Stimulated activated naive CD4-positive, alpha-beta T cell treated with Interleukin-2 at 50 U/mL for 16 hours (primary cell): ENCODE measurements around the gene CCDC9B.

Experiments used
- DNase-seq: peaks from one replicate; lab custom pipeline; 2025; lab: John Stamatoyannopoulos, UW

Gene CCDC9B

GRCh38 chr15:40290545-40290917 is 50.2 kb downstream of the CCDC9B start:
- DNase-seq, result no peak

GRCh38 chr15:40289140-40289775 is 51.5 kb downstream of the CCDC9B start:
- DNase-seq, result no peak

DNA sequence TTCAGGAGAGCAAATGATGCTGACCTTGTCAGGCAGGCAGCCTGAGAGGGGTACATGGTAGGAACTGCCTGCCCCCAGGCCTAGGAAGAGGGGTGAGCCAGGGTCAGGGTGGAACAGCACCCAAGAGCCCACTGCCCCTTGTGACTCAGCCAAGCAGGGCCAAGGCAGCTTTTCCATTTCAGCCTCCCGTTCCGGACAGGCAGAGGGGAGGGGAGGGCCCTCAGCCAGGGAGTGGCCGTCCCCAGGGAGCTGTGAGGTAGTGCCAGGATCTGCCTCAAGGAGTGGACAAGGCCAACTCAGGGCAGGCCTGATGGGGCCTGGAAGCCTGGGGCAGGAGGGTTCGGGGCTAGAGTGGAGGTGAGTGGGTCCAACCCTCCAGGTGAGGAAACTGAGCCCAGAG is 52.8 kb downstream of the CCDC9B start:
- no peak for DNase-seq

DNA sequence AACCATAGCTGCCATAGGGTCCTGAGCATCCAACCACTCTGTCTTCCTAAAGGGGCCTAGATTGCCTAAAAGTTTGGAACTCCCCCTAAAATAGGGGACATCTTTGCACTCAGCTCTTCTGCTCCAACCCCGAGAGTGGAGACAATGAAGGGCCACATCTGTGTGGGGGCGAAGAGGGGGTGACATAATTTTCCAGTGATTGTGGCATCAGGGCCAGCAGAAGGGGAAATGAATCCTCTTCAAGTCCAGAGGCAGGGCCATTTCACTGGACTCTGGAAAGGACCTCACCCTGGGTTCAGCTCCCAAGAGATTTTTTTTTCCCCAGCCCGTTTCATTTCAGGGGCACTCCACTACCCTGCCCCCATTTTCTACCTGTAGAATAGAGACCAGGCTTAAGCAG is 53.2 kb downstream of the CCDC9B start:
- no peak for DNase-seq

DNA sequence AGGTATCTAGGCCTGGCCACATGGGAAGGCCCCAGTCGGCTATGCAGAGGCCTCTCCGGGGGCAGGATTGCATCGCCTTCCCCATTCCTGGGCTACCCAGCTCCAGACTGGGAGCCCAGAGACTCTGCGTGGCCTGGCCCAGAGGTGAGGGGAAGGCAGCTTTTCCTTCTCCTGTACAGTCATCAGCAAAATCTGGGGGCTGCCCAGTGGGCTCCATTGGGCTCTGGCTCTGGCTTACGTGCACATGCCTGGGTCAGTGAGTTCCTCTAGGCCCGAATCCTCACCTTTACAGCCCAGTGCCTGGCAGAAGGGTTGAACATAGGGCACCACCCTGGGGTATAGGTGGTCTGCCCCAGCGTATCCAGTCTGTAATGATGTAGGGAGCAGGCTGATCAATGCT is 53.9 kb downstream of the CCDC9B start:
- DNase-seq, result no peak

- no peak for DNase-seq
These were observed 54.6 kb downstream of the CCDC9B start for GRCh38 chr15:40286061-40286532.

DNA sequence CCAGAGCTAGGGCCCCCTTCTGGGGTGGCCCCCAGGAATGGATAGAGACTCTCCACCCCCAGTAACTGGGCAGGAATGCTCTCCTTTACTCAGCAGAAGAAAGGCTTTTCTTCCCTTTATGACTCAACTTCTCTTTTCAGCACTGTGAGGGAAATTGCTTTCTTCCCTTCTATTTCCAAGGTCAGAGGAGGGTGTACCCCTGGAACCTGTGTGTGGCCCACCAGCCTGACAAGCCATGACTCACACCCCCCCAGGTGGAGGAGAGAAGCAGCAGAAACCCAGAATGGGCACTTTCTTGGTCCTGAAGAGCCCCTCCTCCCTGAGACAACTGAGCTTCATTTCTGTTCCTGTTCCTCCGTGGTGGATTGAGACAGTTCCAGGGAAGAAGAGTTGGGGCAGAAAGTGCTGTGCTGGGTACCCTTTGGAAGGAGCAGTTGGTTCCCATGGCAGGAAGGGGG is 55.2 kb downstream of the CCDC9B start:
- DNase-seq, result no peak

DNA sequence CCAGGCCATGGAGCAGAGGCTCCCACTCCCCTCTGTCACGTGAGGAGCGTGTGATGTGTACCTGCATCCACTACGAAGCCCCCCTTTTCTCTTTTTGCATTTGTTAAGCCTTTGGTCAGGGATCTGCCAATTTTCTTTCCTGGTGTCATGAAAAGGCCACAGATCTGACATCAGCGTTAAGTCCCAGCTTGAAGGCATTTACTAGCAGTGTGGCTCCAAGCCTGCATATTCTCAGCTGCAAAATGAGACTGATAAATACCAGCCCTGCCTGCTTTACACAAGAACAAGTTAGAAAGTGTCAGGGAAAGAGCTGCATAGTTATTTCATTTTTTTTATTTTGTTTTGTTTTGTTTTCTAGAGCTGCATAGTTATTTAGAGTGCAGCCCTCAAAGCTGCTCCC is 55.6 kb downstream of the CCDC9B start:
- DNase-seq, result no peak

DNA sequence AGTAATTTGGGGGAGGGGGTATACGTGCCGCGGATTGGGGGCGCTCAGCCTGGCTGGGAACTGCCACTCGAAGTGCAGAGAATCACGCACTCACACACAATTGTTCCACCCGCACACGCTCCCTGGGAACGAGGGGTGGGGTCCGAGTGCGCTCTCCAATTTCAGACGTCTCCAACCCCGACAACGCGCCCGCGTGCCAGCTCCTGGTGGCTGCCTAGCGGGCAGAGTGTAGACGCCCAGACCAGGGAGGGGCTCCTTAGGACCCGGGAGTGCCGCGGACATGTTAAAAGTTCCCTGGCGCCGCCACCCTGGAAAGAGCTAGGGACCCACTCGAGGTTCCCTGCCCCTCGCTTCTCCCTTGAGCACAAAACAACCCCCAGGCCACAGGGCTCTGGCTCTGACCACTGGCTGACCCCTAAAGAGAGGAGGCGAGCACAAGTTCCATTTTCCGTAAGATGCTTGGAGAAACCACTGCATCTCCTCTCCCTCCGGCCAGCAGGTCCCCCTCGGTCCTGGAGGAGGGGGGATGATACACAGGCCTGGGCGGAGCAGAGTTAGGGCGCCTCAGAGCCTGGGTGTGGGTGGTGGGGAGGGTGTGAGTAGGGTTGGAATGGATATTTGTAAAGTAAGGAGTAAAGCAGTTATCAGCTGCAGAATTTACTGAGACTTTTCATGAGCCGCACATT is 57.0 kb downstream of the CCDC9B start:
- no peak for DNase-seq

- peak; percentile 19 for DNase-seq
These were observed 57.7 kb downstream of the CCDC9B start, which contains the start of gene ANKRD63 for GRCh38 chr15:40282869-40283614. Gene ANKRD63 (minus strand): TSS chr15:40283064. CDS start chr15:40282586, 478 bp downstream.

- no peak for DNase-seq
These were observed 58.4 kb downstream of the CCDC9B start for GRCh38 chr15:40282147-40282868.

GRCh38 chr15:40281801-40282146 is 59.0 kb downstream of the CCDC9B start:
- no peak for DNase-seq
